Measurements from ENCODE around the gene CACNA2D3. TPM values are rescaled to one million over a fixed set of nuclear protein-coding genes. Genes with fewer than 3 reads are reported as not detected.
A peak's percentile ranks its signal among the peaks of the same experiment; 100 is the strongest.

Gene CACNA2D3
- polyA plus RNA-seq, 12 donors, result 1.3 to 4.9 (median 3.1) TPM; not detected in 2

DNA sequence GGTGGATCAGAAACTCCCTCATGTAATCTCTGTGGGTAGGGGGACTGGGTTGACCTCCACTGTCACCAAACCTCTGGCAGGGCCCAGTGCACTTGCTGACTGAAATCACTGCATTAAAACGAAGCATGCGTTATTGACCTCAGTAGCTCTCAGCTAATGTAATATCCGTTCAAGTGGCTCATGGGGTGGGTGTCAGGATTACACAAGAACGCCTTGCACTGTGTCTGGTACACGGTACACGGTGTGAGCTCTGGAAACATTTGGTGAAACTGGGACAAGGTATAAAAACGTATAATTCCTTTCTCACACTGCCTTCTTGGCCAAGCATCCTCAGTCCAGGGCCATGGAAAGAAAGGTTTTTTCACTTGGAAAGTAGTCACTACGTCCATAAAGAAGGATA, 793.6 kb downstream of the CACNA2D3 start:
- DNase-seq, result no peak

DNA sequence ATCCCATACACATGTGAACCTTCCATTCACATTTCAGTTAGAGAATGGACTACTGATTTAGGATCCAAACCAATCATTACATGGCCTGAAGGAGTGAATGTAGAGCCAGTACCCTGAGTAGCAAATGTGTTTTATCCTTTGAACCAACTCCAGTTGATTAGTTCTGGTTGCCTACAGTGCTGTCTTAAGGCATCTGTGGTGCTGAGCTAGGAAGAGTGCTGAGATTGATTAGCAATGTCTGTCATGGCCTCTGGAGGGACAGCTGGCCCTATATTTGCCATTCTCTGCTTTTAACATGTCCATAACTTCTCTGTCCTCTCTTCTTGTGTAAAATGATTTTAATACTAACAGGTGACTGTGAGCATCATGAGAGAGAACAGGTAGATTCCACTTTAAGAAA, 794.4 kb downstream of the CACNA2D3 start:
- DNase-seq, result no peak

DNA sequence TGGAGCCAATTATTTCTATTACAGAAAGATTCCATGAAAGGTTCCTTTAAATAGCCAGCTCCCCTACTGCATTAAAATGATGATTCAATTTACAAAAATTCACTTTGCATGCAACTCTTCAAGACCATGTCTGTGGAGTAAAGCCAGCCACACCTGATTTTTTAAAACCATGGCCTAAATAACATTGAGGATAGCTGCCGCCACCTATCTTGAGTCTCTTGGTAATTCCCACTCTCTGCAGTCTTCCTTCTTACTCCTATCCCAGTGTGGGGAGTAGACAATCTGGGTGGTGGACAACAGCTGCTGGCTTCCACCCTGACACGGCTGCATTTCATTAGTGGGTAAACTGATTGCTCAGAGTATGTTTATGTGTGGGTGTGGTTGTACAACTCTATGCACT, 794.8 kb downstream of the CACNA2D3 start:
- no peak for DNase-seq

DNA sequence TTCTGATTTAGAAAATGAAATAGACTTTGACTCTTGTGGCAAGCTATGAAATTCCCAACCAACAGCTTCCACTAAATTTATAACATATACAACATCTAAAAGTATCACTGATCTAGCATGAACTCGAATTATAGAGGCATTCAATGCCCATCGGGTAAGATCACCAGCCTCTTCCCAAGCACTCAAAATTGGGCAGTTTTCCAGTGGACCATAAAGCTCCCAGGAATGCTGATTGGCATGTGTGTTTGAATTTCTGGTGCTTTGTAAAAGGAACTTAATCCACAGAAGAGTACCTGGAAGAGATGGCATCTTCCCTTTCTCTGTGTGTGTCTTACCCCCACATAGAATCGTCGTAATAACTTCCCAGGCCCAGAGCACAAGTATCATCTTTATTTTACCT, 795.5 kb downstream of the CACNA2D3 start:
- DNase-seq, result no peak

DNA sequence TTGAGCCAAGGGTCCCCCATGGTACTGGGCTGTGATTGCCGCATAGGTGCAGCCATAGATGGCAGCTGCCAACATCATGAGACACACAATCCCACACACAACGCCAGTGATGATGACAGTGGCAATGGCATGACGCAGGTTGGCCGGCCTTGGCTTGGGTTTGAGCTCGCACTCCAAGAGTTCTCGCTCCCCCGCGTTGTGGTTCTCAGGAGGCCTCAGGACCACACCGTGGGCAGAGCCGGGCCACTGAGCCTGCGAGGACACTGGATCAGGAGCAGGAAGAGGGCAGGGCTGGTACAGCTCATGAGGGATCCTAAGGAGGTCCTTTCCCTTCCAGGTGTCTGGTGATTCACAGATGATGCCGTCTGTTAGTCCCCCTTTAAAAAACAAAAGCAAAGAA, 796.2 kb downstream of the CACNA2D3 start:
- DNase-seq, result no peak

DNA sequence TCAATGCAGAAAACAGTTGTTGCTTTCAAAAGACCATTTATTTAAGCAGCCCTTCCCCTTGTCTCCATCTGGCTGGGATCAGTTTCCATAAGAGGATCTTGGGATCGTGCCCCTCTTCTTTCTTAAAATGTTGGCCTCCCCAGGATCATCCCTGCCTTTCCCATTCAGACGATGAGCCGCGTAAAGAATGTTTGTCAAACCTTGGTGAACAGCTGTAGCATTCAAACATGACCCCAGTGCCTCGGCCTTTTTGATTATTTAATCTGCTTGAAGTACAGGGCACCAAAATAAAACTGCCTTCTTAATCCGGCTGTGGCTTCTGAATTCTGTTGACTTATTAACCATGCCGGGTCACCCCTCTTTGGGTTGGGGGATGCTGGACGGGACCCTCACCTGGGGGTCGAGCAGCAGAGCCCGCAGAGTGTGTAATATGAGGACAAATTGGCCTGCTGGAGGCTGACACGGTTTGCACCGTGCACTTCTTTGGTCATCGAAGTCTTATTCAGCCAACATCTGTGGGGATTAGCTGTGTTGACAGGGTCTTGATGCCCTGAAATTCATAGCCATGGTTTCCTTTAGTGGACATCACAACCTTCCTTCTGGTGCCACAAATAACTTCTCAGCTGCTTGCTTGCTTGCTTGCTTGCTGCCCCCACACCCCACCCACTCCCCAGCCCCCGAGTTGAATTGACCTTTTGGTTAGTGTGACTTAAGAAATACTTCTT, 805.9 kb downstream of the CACNA2D3 start, which contains the start of gene LRTM1:
Gene LRTM1 (minus strand): TSS at position 14 of the 725 bp plus-strand sequence. CDS start 148 bp downstream, outside the sequence.
- DNase-seq, result no peak

DNA sequence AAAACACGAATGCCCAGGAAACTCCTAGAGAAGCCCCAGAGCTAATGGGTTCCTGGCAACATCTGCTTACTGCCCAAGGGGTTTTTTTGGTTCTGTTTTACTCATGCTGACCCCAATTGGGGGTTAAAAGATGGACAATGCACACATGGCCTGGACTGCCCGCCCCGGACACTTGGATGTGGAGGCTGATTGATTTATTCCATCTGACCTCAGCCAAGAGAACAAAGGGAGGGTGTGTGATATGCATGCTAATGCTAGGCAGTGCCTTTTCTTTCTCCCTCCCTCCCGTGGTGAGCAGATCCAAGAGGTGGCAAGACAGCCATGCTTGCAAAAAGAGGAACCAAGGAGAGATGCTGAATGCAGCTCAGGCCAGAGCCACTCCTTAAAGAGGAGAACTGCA, 808.8 kb downstream of the CACNA2D3 start:
- no peak for DNase-seq

DNA sequence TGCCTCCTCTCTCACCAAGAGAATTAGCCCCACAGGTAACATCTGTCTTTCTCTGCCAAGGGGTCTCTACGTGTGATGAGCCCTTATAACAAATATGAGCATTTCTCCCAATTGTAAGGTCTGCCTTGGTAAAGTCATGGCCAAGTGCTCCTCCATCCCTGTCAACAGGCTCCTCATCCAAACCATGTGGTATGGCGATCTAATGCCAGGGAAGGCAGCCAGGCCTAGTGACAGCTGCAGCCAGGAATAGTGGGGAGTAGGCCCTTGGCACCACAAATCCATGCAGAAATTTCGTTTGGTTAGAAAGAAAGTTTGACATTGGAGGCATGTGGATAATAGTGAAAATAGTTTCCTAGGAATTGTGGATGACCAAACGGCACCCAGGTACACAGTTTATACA, 810.3 kb downstream of the CACNA2D3 start:
- peak; percentile 48 for DNase-seq

DNA sequence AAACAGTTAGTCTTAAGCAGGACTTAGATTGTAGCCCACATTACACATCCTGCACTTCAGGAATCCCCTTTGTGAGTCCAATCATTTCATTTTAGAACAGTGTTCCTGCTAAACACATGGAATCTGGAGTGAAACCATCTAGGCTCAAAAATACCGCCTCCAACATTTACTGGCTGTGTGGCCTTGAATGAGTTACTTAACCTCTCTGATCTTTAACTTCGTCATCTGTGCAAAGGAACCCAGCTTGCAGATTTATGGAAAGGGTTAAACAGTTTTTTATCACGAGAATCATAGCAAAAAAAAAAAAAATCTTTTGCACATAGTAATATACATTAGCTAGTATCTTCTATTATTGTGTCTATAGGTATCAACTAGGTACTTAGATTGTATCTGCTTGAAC, 813.5 kb downstream of the CACNA2D3 start:
- no peak for DNase-seq

DNA sequence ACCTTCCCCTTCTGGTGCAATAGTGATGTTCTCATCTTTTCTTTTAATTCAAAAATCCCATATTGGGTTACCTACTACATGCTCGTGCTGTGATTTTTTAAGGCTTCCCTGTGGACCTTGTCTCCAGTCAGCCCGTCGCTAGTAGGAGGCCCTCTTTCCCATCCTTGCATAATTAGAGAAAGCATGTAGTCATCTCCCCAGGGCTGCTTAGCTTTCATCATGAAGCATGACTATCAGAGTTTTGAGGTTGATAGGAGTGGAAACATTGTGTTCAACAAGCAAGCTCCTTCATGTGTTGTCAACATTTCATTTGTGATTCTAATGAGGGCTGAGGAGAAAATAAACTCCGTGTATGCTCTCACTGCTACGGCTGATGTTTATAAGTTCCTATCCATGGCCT, 814.2 kb downstream of the CACNA2D3 start:
- no peak for DNase-seq

DNA sequence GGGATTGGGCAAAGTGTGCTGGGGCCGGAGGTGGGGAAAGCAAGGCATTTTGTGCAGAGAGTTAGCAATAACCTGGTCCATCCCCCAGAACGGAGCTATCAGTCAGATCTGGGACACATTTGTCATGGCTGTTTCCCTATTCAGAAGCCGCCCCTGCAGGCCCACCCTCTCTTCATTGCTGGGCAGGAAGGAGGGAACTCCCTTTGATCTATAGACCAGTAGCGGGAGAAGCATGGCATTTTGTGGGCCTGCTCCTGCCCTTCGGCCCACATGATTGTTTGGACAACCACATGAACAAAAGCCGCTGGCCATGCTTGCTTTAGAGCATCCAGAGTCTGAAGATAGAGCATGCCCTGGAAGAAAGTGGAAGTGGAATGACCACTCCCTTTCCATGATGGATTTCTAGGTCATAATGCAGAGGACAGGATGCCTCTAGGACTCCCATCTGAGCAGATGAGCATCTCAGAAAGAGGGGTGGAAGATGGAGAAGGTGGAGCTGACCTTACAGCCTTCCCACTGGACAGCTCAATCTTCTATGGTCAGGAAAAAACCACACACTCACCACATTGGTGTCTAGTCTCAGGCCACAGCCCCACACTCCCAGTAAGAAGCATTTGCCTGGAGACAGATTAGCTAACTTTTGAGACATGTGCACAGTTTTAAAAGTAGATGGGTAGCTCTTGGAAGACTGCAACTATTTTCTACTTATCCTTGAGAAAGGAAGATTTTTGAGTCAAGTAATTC, 817.4 kb downstream of the CACNA2D3 start:
- DNase-seq, result no peak

DNA sequence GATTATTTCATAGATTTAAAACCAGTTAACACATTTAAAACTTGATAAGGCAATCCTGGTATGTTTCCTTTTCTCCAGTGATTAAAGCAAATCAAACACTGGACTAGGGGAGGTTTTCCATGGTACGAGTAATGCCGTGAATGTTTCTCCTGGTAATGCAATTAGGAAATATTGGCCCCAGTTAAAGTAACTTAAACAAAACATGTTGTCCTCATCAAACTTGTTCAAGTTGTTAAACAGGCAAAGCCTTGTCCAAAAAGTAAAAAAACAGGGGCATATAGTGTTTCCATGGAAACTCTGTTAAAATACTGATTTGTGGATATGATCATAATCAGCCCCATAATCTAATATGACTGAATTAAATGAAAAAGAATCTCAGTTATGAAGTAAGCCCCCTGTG, 818.6 kb downstream of the CACNA2D3 start:
- peak; percentile 51 for DNase-seq

DNA sequence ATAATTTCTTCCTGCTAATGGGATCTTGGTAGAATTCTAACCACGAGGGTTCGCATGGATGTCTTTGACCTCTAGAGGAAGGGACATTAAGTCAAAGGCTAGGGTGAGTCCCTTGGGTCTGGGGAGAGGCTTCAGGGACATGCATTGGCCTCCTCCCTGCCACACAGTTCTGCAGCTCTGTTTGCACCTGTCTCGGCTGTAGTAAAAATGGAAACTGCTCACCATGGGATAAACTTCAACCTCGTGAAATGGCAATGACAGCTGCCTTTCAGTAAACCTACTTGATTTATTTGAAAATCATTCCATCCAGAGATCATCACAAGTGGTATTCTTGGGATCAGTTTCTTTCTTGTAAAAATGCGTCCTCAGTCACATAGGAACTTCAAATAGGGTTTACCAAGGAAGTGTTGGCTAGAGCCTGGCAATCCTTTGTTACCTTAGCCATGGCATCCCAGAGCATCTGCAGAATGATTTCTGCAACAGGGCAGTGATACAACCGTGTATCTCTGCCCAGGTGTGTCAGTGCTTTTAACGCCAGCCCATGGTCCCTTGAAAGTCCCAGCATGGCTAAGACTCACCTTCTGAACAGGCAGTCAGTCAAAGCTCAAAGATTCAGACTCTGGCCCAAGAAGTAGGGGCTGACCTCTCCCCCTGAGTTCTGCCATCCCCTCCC, 819.5 kb downstream of the CACNA2D3 start:
- no peak for DNase-seq

DNA sequence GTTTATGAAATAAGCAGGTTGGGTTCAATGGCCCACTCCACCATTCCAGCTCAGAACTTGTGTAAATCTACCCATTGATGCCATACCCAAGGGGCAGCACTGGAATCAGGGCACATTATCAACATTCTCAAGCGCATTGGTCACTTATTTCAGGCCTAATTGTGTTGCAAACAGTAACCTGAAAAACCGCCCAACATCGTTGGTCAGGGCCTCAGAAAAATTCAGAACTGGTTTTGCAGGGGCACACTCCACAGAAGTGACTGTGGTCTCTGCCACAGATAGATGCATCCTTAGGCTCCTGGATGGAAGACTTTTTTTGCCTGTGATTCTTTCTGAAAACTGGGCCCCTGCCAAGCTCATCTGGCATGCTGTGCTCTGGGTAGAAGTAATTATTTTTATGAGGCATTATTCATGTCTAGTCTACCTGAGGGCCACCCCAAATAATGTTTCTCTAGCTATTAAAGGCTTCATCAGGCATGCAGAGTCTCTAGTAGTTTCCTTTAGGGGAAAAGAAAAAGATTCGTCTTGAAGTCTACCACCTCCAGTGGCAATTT, 827.2 kb downstream of the CACNA2D3 start:
- DNase-seq, result no peak

DNA sequence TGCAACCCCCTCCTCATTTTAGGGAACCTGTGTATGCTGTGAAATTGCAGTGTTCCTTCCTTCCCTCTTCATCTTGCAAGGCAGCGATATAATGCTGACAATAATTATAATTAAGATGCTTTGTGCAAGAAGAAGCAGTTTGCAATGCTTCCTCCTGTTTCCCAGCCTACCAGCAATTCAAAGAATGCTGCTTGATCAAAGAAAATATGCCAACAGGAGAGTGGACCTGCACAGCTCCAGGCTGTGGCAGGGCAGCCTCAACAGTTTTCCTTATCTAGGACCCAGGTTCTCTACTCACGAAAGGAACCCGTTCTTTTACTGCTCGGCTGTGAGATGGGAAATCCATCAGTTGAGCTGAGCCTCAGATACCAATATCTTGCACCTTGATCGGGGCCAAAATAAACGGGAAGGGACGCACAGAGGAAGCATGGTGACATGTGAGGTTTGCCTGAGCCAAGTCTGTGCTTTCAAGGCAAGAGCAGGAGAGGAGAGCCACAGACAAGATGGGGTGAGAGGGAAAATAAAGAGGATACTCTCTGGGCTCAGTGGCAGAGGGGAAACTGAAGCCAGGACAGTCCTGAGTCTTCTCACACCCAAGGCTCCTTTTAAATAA, 828.1 kb downstream of the CACNA2D3 start:
- DNase-seq, result no peak

DNA sequence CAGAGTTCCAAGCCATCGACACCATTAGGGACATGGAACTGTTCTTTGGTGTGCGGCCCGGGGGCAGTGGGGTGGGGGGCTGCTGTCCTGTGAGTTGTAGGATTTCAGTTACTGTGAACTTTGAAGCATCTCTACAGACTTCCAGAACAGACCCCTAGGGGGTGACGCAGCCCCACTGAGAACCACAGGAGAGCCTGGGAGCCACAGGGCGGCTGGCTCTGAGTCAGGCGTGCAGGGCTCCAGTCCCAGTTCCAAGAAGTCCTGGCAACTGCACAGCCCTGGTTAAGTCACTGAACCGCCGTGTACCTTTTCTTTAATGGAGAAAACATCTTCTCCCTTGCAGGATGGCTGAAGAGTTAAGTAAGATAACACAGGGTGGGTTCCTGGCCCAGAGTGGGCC, 829.1 kb downstream of the CACNA2D3 start:
- peak; percentile 77 for DNase-seq

DNA sequence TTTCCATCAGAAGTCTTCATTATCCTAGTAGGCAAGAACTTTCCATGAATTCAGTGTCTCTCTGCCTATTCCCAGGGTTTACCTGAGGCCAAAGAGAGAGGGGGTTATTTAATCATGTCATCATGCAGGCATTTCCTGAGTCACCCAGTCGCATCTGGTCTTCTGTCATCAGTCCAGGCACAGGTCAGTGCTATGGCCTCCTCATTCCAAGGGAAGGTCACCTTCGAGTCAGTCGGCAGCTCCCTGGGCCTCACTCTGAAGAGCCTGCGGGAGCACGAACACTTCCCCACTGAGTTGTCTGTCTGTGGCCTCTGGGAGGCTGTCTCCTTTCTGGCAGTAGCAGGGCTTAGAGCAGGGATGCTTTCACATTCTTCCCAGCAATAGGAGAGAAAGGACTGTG, 831.7 kb downstream of the CACNA2D3 start:
- DNase-seq, result no peak

DNA sequence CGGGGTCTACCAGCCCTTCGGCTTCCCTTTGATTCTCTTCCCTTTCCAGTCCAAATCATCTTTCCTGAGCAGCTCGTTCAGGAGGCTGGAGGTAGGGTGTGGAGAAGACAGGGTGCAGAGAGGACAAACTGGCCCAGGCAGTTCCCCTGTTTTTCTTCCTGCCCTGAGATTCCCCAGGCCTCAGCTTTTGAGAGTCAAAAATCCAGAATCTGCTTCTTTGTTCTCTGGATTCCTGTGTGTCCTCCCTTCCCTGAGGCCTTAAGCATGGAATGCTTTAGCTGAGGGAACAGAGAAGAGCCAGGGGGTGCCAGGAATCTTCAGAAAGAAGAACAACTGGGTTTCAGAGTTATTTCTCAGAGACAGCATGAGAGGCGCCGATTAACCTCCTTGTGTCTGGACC, 832.2 kb downstream of the CACNA2D3 start:
- no peak for DNase-seq

DNA sequence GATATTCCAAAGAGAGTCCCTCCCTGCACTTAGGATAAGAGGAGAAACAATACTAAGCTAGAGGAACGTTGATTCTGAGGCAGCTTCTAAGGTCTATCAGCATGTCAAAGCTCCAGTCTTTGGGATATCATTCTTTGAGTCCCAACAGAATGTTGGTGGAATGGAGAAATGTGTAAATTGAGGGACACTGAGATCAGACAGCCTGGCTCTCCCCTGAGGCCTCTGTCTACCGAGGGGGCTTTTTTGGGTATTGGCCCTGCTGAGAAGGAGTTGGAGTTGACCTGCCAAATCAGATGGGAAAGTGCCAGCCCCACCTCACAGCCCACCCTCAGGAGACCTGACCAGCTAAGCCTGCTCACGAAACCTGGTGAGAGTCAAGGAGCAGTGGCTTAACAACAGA, 833.1 kb downstream of the CACNA2D3 start:
- DNase-seq, result no peak

DNA sequence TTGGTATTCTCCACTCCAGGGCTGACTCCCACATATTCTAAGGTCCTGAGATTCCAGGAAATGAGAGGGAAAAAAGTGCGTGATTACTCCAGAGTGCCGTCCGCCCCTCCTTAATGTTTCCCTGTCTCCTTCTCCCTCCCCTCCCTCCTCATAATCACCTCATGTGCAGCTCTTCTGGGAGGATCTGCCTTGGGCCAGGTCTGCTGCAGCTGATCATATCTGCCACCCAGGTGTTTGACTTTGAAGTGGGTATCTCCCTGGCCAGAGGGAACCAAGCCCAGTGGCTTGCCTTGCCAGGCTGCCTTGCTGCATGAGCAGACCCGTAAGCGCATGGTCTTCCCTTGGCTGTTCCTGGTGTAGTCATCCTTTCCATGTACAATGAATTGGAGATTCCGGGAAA, 833.6 kb downstream of the CACNA2D3 start:
- no peak for DNase-seq

DNA sequence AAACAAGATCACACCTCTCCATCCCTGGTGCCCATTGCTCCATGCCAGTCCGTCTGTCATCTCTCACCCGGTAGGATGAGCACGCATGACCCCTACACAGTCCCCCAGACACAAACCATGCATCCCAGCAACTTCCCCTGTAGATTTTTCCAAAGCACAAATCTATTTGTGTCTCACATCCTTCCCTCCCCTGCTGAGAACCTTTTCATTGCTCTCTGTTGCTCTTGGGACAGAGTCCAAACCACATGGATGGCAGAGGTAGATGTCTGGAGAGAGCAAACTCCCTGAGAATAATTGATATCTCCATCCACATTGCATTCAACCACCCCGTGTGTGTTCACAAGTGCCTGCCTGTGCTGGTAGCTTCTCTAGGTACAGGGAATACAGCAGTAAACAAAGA, 835.4 kb downstream of the CACNA2D3 start:
- no peak for DNase-seq

DNA sequence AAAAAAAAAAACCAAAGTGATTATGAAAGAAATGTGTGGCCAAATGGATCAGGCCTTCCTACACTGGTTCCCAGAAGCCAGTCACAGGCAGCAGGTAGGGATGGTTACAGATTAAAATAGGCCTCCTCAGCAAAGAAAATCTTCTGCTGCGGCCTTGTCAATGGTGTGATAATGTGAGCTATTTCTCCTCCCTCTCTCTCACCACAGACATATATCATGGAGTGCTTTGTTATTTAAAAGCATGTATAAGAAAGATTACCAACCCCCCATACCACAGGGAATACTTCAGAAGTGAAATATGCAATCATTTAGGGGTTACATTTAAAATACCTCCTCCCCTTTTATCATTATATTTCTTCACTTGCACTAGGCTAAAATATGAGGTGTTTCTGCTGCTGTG, 837.7 kb downstream of the CACNA2D3 start:
- DNase-seq, result no peak

Data from muscle of arm (tissue), 12 donors.